G401 (cell line): Measurements from ENCODE around the gene AGAP1. TPM values are rescaled to one million over a fixed set of nuclear protein-coding genes. Genes with fewer than 3 reads are reported as not detected.

ENCODE experiments used
- DNase-seq: peaks from one replicate; pipeline ENCODE4 v3.0.0-alpha.2; 2015; ENCODE audit warnings: low spot score
- in situ Hi-C: cut with HindIII; loops from 2 replicates; pipeline ENCODE4 v1.10.0; 2016; ENCODE audit warnings: low sequenced_read_pairs, mixed read lengths
- total RNA-seq: library from RNA; depleted of rRNA; stranded (reverse); fragments of >200 nt; shearing (Covaris generic); gene quantifications from 2 replicates; pipeline ENCODE4 v1.2.3, GENCODE V29; 2014

Gene AGAP1
- total RNA-seq, 1 experiment from 2014 or later, result 14.4 TPM

GRCh38 chr2:235679471-235679870, 185.6 kb downstream of the AGAP1 start:
- DNase-seq, result peak; percentile 41
- in situ Hi-C loops, result no loop called here

- DNase-seq, result no peak
- in situ Hi-C loops, result no loop called here
Measured at GRCh38 chr2:235685024-235685721, 191.3 kb downstream of the AGAP1 start.

- in situ Hi-C loops, result no loop called here
- no peak for DNase-seq
Measured at GRCh38 chr2:235688511-235689426, 194.9 kb downstream of the AGAP1 start.

- in situ Hi-C loops, result no loop called here
- DNase-seq, result no peak
Measured at GRCh38 chr2:235689427-235689853, 195.6 kb downstream of the AGAP1 start.

GRCh38 chr2:235690082-235690808, 196.4 kb downstream of the AGAP1 start:
- DNase-seq, result no peak
- in situ Hi-C loops, result no loop called here

GRCh38 chr2:235690809-235691450, 197.1 kb downstream of the AGAP1 start:
- no peak for DNase-seq
- in situ Hi-C loops, result no loop called here

GRCh38 chr2:235692076-235692475, 198.2 kb downstream of the AGAP1 start:
- in situ Hi-C loops, result no loop called here
- no peak for DNase-seq

- DNase-seq, result no peak
- in situ Hi-C loops, result no loop called here
Measured at GRCh38 chr2:235692671-235693171, 198.9 kb downstream of the AGAP1 start.

- no peak for DNase-seq
- in situ Hi-C loops, result no loop called here
Measured at GRCh38 chr2:235693279-235693678, 199.4 kb downstream of the AGAP1 start.

- in situ Hi-C loops, result no loop called here
- DNase-seq, result no peak
Measured at GRCh38 chr2:235694721-235695601, 201.1 kb downstream of the AGAP1 start.

GRCh38 chr2:235695602-235695895, 201.7 kb downstream of the AGAP1 start:
- no peak for DNase-seq
- in situ Hi-C loops, result no loop called here

GRCh38 chr2:235697041-235697440, 203.2 kb downstream of the AGAP1 start:
- in situ Hi-C loops, result no loop called here
- no peak for DNase-seq

- no peak for DNase-seq
- in situ Hi-C loops, result no loop called here
Measured at GRCh38 chr2:235698028-235698427, 204.2 kb downstream of the AGAP1 start.

GRCh38 chr2:235698491-235698890, 204.6 kb downstream of the AGAP1 start:
- in situ Hi-C loops, result no loop called here
- DNase-seq, result no peak

GRCh38 chr2:235699576-235699975, 205.7 kb downstream of the AGAP1 start:
- in situ Hi-C loops, result no loop called here
- DNase-seq, result no peak

- no peak for DNase-seq
- in situ Hi-C loops, result no loop called here
Measured at GRCh38 chr2:235701206-235701981, 207.6 kb downstream of the AGAP1 start.

GRCh38 chr2:235702186-235702585, 208.3 kb downstream of the AGAP1 start:
- no peak for DNase-seq
- in situ Hi-C loops, result no loop called here
